ENCODE results near the gene GPR146.

GPR146 gene

DNA sequence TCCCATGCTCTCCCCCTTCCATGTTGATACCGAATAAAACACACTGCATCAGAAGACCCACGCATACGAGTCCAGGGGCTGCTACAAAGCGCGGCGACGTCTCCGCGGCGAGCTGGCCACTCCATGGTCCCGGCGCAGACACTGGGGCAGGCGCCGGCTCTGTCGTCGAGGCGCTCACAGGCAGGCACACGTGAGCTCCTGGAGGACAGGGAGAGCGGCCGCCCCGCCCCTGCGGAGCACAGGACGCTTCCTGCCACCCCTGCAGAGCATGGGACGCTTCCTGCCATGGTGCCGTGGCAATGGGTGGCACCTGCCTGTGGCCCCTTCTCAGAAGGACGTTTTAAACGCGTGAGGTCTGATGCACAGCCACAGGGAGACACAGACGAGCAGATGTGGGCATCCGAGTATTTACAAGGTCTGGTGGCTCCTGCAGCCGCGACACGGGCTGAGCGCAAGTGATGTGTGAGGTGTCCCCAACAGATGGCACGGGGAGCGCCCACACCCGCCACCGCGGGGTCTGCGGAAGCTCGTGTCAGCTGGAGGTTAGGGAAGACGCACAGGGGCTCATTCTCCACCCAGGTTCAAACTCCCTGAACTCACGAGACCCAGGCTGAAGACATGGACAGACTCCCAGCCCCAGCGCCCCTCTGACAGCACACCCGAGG is 21.4 kb upstream of the GPR146 start:
- Histone ChIP-seq H3K4me2 (ENCODE audit: low read length) (no peak overlapping the region), H3K4me1 (no peaks in the 10 kb centered on the region), H3K9me3 (ENCODE audit: control insufficient read depth, low read length) (no peaks in the 10 kb centered on the region), H3K27ac (no peak overlapping the region), H2AFZ (no peak overlapping the region), H3K9ac (no peak overlapping the region), H3K36me3 (ENCODE audit: control insufficient read depth, insufficient read depth, low read length) (no peaks in the 10 kb centered on the region), H3K79me2 (peaks cover 21% of the 10 kb centered on the region), H3K4me3 (ENCODE audit: low read depth, low read length) (no peak overlapping the region), H3K27me3 (ENCODE audit: control insufficient read depth, insufficient read depth, low read length) (no peaks in the 10 kb centered on the region)
- TF ChIP-seq, protein P1, sequence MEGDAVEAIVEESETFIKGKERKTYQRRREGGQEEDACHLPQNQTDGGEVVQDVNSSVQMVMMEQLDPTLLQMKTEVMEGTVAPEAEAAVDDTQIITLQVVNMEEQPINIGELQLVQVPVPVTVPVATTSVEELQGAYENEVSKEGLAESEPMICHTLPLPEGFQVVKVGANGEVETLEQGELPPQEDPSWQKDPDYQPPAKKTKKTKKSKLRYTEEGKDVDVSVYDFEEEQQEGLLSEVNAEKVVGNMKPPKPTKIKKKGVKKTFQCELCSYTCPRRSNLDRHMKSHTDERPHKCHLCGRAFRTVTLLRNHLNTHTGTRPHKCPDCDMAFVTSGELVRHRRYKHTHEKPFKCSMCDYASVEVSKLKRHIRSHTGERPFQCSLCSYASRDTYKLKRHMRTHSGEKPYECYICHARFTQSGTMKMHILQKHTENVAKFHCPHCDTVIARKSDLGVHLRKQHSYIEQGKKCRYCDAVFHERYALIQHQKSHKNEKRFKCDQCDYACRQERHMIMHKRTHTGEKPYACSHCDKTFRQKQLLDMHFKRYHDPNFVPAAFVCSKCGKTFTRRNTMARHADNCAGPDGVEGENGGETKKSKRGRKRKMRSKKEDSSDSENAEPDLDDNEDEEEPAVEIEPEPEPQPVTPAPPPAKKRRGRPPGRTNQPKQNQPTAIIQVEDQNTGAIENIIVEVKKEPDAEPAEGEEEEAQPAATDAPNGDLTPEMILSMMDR (IDR thresholded peaks at IDR 0.05) = no peak

DNA sequence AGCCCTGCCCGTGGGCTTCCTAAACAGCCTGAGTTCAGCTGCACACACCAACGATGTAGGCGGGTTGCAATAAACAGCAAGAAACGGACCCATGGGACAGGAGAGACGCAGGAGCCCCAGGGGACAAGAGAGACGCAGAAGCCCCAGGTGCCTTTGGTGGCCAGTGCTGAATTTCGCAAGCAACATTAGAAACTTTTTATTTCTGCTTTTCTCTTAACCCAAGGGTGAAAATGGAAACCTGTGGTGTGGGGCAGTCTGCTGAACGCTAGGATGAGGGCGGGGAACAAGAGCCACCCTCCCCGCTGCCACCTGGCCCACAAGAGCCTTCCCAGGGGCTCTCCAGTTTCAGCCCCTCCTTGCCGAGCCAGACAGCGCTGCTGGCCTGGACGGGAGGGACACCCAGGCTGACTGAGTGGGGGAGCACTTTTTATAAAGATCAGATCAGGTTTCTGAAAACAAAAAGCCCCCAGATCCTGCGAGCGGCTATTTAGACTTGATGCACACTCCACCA is 20.0 kb upstream of the GPR146 start:
- no peak overlapping the region for H2AFZ ChIP-seq
- no peak overlapping the region for H3K4me2 ChIP-seq (ENCODE audit: low read length)
- H3K36me3 ChIP-seq (ENCODE audit: control insufficient read depth, insufficient read depth, low read length) = no peaks in the 10 kb centered on the region
- H3K4me3 ChIP-seq (ENCODE audit: low read depth, low read length) = no peak overlapping the region
- peaks cover 25% of the 10 kb centered on the region for H3K79me2 ChIP-seq
- H3K27ac ChIP-seq = no peak overlapping the region
- H3K27me3 ChIP-seq (ENCODE audit: control insufficient read depth, insufficient read depth, low read length) = no peaks in the 10 kb centered on the region
- no peak overlapping the region for H3K9ac ChIP-seq
- TF ChIP-seq, protein P1 (IDR thresholded peaks at IDR 0.05) = no peak
- peaks cover 6% of the 10 kb centered on the region for H3K4me1 ChIP-seq
- no peaks in the 10 kb centered on the region for H3K9me3 ChIP-seq (ENCODE audit: control insufficient read depth, low read length)

DNA sequence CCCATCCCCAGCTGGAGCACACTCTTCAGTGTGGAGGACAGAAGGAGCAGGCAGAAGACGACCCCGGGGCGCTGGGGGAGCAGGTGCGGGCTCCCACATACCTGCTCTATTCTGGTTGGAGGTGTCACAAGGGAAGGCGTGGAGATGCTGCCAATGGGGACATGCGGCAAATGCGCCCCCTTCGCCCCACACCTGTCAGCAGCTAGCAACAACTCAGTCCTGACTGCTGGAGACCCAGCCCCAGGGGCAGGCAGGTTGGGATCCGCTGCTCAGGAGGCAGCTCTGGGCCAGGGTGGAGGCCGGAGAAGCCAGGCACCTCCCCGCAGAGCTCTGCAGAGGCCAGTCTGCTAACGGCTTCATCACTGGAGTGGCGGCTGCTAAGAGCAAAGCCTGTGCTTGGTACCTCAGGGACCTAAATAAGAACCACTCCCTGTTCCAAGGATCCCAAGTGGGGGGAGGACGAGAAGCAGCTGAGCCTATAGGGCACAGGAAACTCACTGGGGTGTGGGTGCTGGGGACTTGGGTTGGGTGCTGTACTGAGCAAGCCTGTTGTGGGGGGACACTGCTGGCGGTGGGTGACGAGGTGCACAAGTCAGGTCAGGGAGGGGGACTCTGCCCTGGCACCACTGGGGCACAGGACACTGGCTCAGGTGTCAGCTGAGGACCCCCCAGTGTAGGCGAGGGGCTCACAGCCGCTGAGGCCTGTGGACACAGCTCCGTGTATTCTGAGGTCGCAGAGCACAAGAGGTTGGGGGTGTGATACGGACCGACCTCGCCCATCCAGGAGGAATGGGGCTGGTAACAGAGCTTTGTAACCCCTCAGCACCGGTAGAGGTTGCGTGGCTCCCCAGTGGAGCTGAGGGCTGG is 19.2 kb upstream of the GPR146 start:
- TF ChIP-seq, protein P1 (IDR thresholded peaks at IDR 0.05) = no peak
- no peaks in the 10 kb centered on the region for H3K27me3 ChIP-seq (ENCODE audit: control insufficient read depth, insufficient read depth, low read length)
- peaks cover 25% of the 10 kb centered on the region for H3K79me2 ChIP-seq
- H3K36me3 ChIP-seq (ENCODE audit: control insufficient read depth, insufficient read depth, low read length) = no peaks in the 10 kb centered on the region
- no peak overlapping the region for H2AFZ ChIP-seq
- H3K9me3 ChIP-seq (ENCODE audit: control insufficient read depth, low read length) = no peaks in the 10 kb centered on the region
- no peak overlapping the region for H3K4me3 ChIP-seq (ENCODE audit: low read depth, low read length)
- H3K27ac ChIP-seq = no peak overlapping the region
- H3K4me2 ChIP-seq (ENCODE audit: low read length) = no peak overlapping the region
- peaks cover 7% of the 10 kb centered on the region for H3K4me1 ChIP-seq
- H3K9ac ChIP-seq = no peak overlapping the region

DNA sequence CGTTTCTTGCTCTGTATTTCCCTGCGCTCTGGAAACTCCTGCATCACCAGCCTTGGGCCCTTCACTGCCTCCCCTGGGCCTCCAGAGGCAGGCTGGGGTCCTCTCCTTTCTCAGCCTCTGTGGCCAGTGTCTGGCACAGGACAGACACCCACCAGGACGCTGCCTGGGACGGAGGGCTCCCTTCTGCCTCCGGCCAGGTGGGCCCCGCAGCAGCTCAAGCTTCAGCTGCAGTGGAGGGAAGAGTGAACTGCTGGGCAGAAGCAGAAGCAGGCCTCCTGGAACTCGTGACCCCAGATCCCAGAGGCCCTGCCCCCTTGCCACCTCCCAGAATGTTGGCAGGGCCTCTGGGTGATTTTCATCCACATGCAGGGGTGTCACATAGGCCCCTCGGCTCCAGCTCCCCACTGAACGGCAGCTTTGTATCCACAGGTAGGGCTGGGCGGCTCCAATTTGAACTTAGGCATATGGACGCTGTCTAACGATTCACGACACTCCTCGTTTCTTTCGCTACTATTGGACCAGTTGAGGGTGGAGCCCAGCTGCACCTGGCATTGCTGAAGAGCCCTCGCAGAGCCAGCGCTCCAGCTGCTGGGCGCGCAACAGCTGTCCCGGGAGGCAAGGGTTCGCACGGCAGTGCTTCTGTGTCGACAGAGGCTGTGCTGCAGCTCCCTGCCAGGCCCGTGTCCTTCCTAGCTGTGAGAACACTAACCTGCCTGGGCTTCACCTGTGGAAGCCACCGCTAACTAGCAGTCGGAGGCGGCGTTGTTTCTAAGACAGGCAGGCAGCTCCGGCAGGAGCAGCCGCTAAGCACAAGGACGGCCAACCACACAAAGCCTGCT is 18.4 kb upstream of the GPR146 start:
- H3K27me3 ChIP-seq (ENCODE audit: control insufficient read depth, insufficient read depth, low read length) = no peaks in the 10 kb centered on the region
- H3K36me3 ChIP-seq (ENCODE audit: control insufficient read depth, insufficient read depth, low read length) = no peaks in the 10 kb centered on the region
- H3K4me3 ChIP-seq (ENCODE audit: low read depth, low read length) = no peak overlapping the region
- H2AFZ ChIP-seq = no peak overlapping the region
- H3K4me2 ChIP-seq (ENCODE audit: low read length) = no peak overlapping the region
- H3K4me1 ChIP-seq = peaks cover 7% of the 10 kb centered on the region
- no peaks in the 10 kb centered on the region for H3K9me3 ChIP-seq (ENCODE audit: control insufficient read depth, low read length)
- no peak overlapping the region for H3K27ac ChIP-seq
- TF ChIP-seq, protein P1 (IDR thresholded peaks at IDR 0.05) = no peak
- H3K79me2 ChIP-seq = peaks cover 17% of the 10 kb centered on the region
- no peak overlapping the region for H3K9ac ChIP-seq

Data from parathyroid adenoma (tissue), 2 donors.